SHP77 treated with DMSO at 0.1 percent for 48 hours (cell line): ENCODE measurements around the gene PAGE2B.
"Not testable (repeated sequence)": the region's sequence is repeated elsewhere in the genome, so short reads cannot be mapped to it uniquely, and the experiment has no call there.

Source experiments
- DNase-seq: peaks from one replicate; lab custom pipeline; 2025; lab: John Stamatoyannopoulos, UW

Gene PAGE2B

GRCh38 chrX:55109306-55109705 is 34.5 kb downstream of the PAGE2B start:
- DNase-seq: no peak

DNA sequence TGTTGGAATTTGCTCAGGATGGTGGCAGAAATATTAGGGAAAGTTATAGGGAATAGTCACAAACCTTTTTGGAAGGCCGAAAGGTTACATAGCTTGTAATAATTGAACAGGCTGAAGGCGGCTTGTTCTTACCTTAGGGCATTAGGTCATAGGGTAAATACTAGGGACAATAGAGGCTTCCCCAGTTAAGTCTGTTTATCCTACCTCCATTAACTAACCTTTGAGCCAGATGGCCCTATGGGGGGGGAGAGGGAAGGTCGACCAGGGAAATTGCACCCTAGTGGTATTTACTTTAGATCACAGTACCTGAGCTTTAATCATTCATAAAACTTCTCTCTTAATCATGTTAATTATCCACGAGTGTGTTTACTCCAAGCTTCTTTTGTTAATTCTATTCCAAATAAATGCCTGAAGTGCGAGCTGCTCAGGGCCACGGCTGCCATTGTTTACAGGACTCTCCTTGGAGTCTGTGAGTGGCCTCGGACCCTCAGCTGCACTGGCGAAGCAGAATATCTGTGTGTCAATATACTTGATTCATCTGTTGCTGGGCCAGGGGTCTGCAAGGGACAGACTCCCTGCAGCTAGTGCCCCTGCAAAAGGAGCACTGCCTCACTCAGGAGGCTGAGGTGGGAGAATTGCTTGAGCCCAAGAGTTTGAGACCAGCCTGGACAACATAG is 36.9 kb downstream of the PAGE2B start:
- no peak for DNase-seq

DNA sequence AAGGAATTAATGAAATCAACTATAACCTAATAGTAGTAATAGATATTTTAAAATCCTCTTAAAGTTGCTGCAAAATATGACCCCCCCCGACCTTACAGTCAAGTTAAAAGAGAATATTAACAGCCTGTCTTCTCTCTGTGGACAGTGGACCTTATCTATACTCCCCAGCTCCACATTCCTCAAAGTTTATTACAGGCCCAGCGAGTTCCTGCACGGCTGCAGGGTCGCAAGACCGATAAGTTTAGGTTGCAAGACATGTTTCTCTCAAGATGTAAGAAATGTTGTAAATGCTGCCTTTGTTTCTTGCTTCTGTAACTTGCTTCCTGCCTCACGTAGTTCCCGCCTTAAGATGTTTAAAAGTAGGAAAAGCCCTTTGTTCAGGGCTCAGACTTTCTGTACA is 41.8 kb downstream of the PAGE2B start:
- DNase-seq: not testable (repeated sequence)

GRCh38 chrX:55118574-55118973 is 43.7 kb downstream of the PAGE2B start:
- no peak for DNase-seq

- DNase-seq: no peak
Measured at GRCh38 chrX:55119271-55119670, 44.4 kb downstream of the PAGE2B start.

DNA sequence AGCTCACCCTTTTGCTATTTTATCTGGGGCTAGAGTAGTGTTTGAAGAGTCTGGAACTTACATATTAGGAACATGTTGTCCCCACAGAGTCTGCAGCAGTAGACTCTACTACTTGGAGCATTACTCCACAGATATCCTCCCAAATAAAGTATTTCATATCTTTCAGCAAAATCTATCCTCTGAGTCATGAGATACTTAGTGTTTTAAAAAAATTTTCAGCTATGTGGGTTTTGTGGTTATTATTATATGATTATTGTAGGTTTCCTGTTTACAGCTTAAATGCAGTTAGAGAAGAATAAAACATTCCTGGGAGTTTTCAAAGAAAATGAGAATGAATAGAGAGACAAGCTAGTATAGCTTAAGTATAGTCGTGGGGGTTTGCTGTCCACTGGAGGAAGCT is 44.9 kb downstream of the PAGE2B start:
- DNase-seq: no peak

- DNase-seq: no peak
Measured at GRCh38 chrX:55120761-55121358, 46.0 kb downstream of the PAGE2B start.

DNA sequence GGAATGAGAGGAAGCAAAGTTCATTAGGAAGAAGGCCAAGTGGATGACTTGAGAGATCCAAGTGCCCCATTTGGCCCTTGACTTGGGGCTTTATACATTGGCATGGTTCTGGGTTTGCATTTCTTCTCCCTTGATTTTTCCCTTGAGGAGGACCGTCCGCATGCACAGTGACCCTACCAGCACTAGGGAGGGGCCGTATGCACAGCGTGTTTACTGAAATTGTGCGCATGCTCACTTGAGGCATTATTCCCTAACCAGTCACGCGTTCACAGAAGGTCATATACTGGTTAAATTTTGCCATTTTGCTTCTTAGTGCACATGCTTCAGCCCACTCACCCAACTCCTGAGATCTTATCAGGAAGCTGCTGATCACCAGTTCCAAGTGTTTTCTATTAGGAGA is 49.1 kb downstream of the PAGE2B start:
- no peak for DNase-seq

GRCh38 chrX:55127692-55128091 is 52.9 kb downstream of the PAGE2B start:
- DNase-seq: no peak
